Heart right ventricle (tissue), 16 donors: ENCODE data around the gene FCHSD2. TPM values are rescaled to one million over a fixed set of nuclear protein-coding genes. Genes with fewer than 3 reads are reported as not detected.
A peak's percentile ranks its signal among the peaks of the same experiment; 100 is the strongest.

ENCODE experiments used
- ATAC-seq, 8 donors: fragments of 200-7000 bp; cut with Tn5 transposase; one replicate each; pipeline ENCODE4 v1.9.1; 2020; ENCODE audit warnings: mild to moderate bottlenecking in 8 of 8, moderate library complexity in 8 of 8, moderate number of reproducible peaks in 1 of 8
- DNase-seq, 2 donors: peaks; one replicate each; pipeline ENCODE4 v3.0.0-alpha.2; 2020
- H3K27ac ChIP-seq, 10 donors: fragments of 200-600 bp; sonication (generic) in 2 of 10; one replicate each; pipeline versions ENCODE4 v1.5.0 to v1.8.0; 2020 to 2022; ENCODE audit warnings: mild to moderate bottlenecking in 3 of 10
- H3K27me3 ChIP-seq, 7 donors: fragments of 200-600 bp; one replicate each; pipeline ENCODE4 v1.8.0; 2021 to 2022; ENCODE audit warnings: mild to moderate bottlenecking in 2 of 7
- H3K36me3 ChIP-seq, 9 donors: fragments of 200-600 bp; sonication (generic) in 1 of 9; one replicate each; pipeline versions ENCODE4 v1.5.0 to v1.8.0; 2020 to 2022; ENCODE audit warnings: mild to moderate bottlenecking in 2 of 9
- H3K4me1 ChIP-seq, 9 donors: fragments of 200-600 bp; sonication (generic) in 1 of 9; one replicate each; pipeline versions ENCODE4 v1.5.0 to v1.8.0; 2020 to 2022; ENCODE audit warnings: mild to moderate bottlenecking in 4 of 9
- H3K4me3 ChIP-seq, 10 donors: fragments of 200-600 bp; sonication (generic) in 2 of 10; one replicate each; pipeline versions ENCODE4 v1.5.0 to v1.8.0; 2020 to 2022; ENCODE audit warnings: mild to moderate bottlenecking in 7 of 10, moderate library complexity in 2 of 10
- H3K9me3 ChIP-seq, 11 donors: fragments of 200-600 bp in 10 of 11; sonication (generic) in 2 of 11; one replicate each; pipeline versions ENCODE4 v1.5.0 to v1.8.0; 2013 to 2022; ENCODE audit warnings: mild to moderate bottlenecking in 2 of 11, control low read depth in 1 of 11, moderate library complexity in 1 of 11
- WGBS, 2 donors: extraction: QIAGEN DNeasy Blood & Tissue Kit; methylation state at CpG; one replicate each; pipeline ENCODE4 v1.1.7; 2013; ENCODE audit warnings: inconsistent platforms in 1 of 2; 5-methylcytosine and 5-hydroxymethylcytosine counted together
- intact Hi-C, 10 donors: fragments of 100-400 bp; cut with DNase I; formaldehyde crosslinking; loops; one replicate each; pipeline versions ENCODE4 v1.11.1 to v1.14.2; 2022
- polyA plus RNA-seq, 2 donors: library from polyadenylated mRNA; stranded (reverse); fragments of 200-250 nt; gene quantifications; one replicate each; pipeline ENCODE4 v1.2.3, GENCODE V29; 2013
- total RNA-seq, 10 donors: library from RNA; stranded (reverse); fragmentation: NEBNext Ultra II Directional in 3 of 10; extraction: Animal tissue kit (Norgen Biotek cat#: 25700) in 3 of 10; gene quantifications; one replicate each; pipeline versions ENCODE4 v1.2.1 to v1.2.4, GENCODE V29; 2021 to 2023
- TF ChIP-seq, protein P1 (sequence below), 9 donors: fragments of 200-600 bp; sonication (generic) in 2 of 9; IDR thresholded peaks; one replicate each; pipeline versions ENCODE4 v1.5.0 to v1.8.0; 2021 to 2022; ENCODE audit warnings: antibody characterized with exemption in 9 of 9, mild to moderate bottlenecking in 5 of 9, moderate library complexity in 1 of 9
- donor health status: Arrhythmogenic right ventricular cardiomyopathy.
- donor health status: ischemic (EF 13 %, LVEDD 7.1; RV severe dilation, severe dysfunction).
- donor health status: healthy with polysubstance abuse.
- donor health status: DM: no; HTN: yes; CAD: no.
- donor health status: DM: no; HTN: no; CAD: no.
- donor health status: ischemic (EF 25% LVEDD 6.9; RV normal size, moderate dysfunction).
- donor health status: ischemic (EF 25% LVEDD 5.7; RV mildly dilated, moderate dysfunction).
- donor health status: healthy.
- donor health status: DM: yes; HTN: yes; CAD: no.
- donor health status: Ischemic cardiomyopathy.
- donor health status: ischemic (EF 35%, LVEDD 5.7; RV mildly dilated, moderate dysfunction).
- donor health status: nonischemic (EF 11% LVEDD 7.7; RV severe dilation, severe dysfunction).
- donor health status: DM: yes; HTN: yes; CAD: no.
- donor health status: PGD.
- donor health status: ischemic (EF 29% LVEDD 5.4; RV normal size, mild dysfunction).
- donor health status: nonischemic (EF 23%, LVEDD 6.1; RV moderate dilation, normal function).

Gene FCHSD2
- total and polyA plus RNA-seq, 12 donors: 16.1 to 48.4 (median 37.5) TPM

DNA sequence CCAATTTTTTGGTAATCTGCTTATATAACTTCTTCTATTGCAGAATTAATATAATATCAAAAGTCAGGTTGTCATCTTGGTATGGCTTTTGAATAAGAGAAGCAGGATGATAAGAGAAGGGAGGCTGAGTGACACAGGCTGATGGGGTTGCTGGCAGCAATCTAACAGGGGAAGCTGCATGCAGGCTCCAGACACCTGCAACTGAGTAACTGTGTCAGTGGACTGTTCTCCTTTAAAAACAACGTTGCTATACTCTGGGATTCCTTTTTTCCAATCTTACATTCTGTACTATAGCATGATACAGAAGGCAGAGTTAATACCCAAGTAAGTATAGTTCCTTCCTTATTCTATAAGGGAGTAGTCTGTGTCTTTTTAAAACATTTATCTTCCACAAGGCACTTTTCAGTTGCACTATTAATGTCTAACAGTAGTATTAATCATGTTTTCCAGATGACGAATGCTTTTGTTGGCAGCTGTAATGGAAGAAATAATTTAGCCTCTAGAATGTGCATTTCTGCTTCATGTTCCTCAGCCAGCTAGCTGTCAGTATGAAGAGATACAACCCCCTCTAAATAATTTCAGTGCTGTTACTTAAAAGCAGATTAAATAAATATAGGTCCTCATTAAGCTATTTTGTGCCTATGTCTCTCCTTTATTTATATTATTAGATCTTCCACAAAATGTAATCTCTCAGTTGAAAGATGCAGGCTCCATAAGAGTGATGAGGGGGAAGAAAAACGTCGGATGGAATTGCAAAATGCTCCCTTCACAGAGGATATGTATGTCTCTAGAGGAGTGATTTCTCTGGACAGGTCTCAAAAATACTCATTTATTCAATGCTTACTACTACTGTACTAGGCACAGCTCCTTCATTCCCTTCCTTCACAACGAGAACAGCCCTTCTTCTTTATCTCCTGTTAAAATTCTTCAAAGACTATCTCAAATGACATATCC is 277.1 kb downstream of the FCHSD2 start:
- Histone ChIP-seq H3K27ac (peak overlapping the region; percentile 17 to 81 (median 73)), H3K27me3 (no peaks in the 10 kb centered on the region), H3K36me3 (peaks cover 0 to 30% (median 3%) of the 10 kb centered on the region in 9 donors), H3K4me3 (no peak overlapping the region), H3K4me1 (peaks cover 8 to 59% (median 35%) of the 10 kb centered on the region in 9 donors), H3K9me3 (no peaks in the 10 kb centered on the region)
- peak in 1 of 2 donors; percentile 54 for DNase-seq
- ATAC-seq: peak; percentile 76 to 90 (median 85)
- TF ChIP-seq, protein P1, sequence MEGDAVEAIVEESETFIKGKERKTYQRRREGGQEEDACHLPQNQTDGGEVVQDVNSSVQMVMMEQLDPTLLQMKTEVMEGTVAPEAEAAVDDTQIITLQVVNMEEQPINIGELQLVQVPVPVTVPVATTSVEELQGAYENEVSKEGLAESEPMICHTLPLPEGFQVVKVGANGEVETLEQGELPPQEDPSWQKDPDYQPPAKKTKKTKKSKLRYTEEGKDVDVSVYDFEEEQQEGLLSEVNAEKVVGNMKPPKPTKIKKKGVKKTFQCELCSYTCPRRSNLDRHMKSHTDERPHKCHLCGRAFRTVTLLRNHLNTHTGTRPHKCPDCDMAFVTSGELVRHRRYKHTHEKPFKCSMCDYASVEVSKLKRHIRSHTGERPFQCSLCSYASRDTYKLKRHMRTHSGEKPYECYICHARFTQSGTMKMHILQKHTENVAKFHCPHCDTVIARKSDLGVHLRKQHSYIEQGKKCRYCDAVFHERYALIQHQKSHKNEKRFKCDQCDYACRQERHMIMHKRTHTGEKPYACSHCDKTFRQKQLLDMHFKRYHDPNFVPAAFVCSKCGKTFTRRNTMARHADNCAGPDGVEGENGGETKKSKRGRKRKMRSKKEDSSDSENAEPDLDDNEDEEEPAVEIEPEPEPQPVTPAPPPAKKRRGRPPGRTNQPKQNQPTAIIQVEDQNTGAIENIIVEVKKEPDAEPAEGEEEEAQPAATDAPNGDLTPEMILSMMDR (IDR thresholded peaks at IDR 0.05): no peak
- intact Hi-C loops: no loop called here
- WGBS, 2 donors: 13 to 19% methylated on average over 5 of the region's 5 CpGs

DNA sequence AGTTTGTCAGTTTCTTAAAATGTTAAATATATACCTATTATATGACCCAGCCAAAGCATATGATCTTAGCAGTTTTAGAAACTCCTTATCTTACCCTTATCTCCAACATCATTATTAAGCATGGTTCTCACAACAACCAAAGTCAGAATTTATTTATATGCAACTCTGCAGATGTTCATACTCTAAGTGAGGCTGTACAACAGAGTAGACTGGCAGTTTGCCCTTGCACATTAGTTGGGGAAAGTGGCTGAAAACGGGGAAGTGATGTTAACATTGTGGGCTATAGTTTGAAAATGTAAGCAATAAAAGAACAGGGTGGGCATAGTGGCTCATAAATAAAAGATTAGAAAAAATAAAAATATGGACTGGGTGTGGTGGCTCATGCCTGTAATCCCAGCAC is 278.2 kb downstream of the FCHSD2 start:
- peak in 2 of 8 donors; percentile 6 to 8 for ATAC-seq
- peak overlapping the region; percentile 17 to 81 (median 73) for H3K27ac ChIP-seq
- 47 to 54% methylated on average over 1 of the region's 1 CpG for WGBS, 2 donors

DNA sequence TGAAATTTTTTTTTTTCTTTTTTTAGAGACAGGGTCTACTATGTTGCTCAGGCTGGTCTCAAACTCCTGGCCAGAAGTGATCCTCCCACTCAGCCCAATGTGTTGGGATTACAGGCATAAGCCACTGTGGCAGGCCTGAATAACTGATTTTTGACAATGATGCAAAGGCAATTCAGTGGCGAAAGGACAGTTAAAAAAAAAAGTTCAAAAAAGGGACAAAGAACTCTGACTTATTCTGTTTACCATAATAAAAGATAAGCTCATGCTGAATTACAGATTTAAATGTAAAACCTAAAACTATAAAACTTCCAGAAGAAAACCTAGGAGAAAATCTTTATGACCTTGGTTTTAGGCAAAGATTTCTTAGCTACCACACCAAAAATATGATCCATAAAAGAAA is 279.0 kb downstream of the FCHSD2 start:
- intact Hi-C loops: no loop called here
- H3K4me3 ChIP-seq: no peak overlapping the region
- ATAC-seq (no peak), DNase-seq (no peak)
- 89 to 100% methylated on average over 1 of the region's 1 CpG for WGBS, 2 donors
- TF ChIP-seq, protein P1 (IDR thresholded peaks at IDR 0.05): no peak
- peaks cover 0 to 34% (median 4%) of the 10 kb centered on the region in 9 donors for H3K36me3 ChIP-seq
- H3K4me1 ChIP-seq: peaks cover 8 to 50% (median 32%) of the 10 kb centered on the region in 9 donors
- H3K27ac ChIP-seq: peak overlapping the region in 8 of 10 donors; percentile 3 to 81 (median 73)
- H3K9me3 ChIP-seq: no peaks in the 10 kb centered on the region
- H3K27me3 ChIP-seq: no peaks in the 10 kb centered on the region

More for the DNA sequence above, 278.2 kb downstream of the FCHSD2 start:
- Histone ChIP-seq H3K4me3 (no peak overlapping the region), H3K36me3 (peaks cover 0 to 39% (median 3%) of the 10 kb centered on the region in 9 donors), H3K4me1 (peaks cover 8 to 50% (median 32%) of the 10 kb centered on the region in 9 donors), H3K9me3 (no peaks in the 10 kb centered on the region), H3K27me3 (no peaks in the 10 kb centered on the region)
- TF ChIP-seq, protein P1 (IDR thresholded peaks at IDR 0.05): no peak
- intact Hi-C loops: no loop called here
- no peak for DNase-seq

DNA sequence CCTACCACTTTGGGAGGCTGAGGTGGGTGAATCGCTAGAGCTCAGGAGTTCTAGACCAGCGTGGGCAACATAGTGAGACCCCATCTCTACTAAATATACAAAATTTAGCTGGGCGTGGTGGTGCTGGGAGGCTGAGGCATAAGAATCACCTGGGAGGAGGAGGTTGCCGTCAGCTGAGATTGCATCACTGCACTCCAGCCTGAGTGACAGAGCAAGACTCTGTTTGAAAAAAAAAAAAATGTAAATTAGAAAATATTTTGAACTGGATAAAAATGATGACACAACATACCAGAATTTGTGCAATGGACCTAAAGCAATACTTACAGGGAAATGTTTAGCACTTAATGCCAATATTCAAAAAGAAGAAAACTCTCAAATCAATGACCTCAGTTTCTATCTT is 281.5 kb downstream of the FCHSD2 start:
- TF ChIP-seq, protein P1 (IDR thresholded peaks at IDR 0.05): no peak
- H3K4me3 ChIP-seq: no peak overlapping the region
- intact Hi-C loops: no loop called here
- H3K9me3 ChIP-seq: no peaks in the 10 kb centered on the region
- WGBS, 2 donors: 98 to 100% methylated on average over 4 of the region's 4 CpGs
- peaks cover 4 to 58% (median 44%) of the 10 kb centered on the region in 9 donors for H3K4me1 ChIP-seq
- H3K27ac ChIP-seq: peak overlapping the region in 3 of 10 donors; percentile 8 to 81 (median 8)
- ATAC-seq (no peak), DNase-seq (no peak)
- no peaks in the 10 kb centered on the region for H3K27me3 ChIP-seq
- H3K36me3 ChIP-seq: peaks cover 0 to 16% (median 0%) of the 10 kb centered on the region in 9 donors
